Epidermal melanocyte (primary cell): Measurements from ENCODE around the gene CCDC71L.

Source experiments
- DNase-seq: peaks from one replicate; pipeline ENCODE4 v3.0.0; 2011; ENCODE audit warnings: low spot score; ENCODE audit not compliant: insufficient read length

CCDC71L gene

DNA sequence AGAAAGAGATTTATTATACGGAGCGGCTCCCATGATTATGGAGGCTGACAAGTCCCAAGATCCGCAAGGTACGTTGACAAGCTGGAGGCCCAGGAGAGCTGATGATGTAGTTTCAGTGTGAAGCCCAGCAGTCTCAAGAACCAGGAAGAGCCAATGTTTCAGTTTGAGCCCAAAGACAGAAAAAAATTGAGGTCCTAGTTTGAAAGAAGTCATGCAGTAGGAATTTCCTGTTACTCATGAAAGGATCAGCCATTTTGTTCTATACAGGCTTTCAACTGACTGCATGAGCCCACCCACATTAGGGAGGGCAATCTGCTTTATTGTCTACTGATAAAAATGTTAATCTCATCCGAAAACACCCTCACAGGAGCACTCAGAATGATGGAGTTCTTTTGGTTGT lies 51.5 kb downstream of the CCDC71L start:
- DNase-seq, result no peak

DNA sequence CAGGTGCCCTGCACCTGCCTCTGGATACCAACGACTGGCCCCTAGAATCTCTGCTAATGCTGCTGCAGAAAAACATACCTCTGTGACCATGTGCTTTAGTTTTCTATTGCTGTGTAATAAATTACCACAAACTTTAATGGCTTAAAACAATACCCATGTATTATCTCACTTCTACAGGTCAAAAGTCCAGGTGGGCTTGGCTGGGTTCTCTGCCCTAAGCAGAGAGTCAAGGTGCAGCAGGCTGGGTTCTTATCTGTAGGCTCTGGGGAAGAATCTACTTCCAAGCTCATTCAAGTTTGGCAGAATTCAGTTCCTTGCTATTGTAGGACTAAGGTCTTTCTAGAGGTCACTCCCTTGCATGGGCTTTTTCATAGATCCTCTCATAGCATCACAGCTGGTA lies 52.3 kb downstream of the CCDC71L start:
- no peak for DNase-seq
